HG03060 (cell line): ENCODE data around the gene LRRC1.
"Not testable (repeated sequence)": the region's sequence is repeated elsewhere in the genome, so short reads cannot be mapped to it uniquely, and the experiment has no call there.

ENCODE experiments used
- ATAC-seq: cut with Tn5 transposase; IDR thresholded peaks from one replicate; pipeline ENCODE4 v1.9.1; 2021; ENCODE audit warnings: low read depth, moderate number of reproducible peaks; ENCODE audit not compliant: unreplicated experiment

The LRRC1 gene

DNA sequence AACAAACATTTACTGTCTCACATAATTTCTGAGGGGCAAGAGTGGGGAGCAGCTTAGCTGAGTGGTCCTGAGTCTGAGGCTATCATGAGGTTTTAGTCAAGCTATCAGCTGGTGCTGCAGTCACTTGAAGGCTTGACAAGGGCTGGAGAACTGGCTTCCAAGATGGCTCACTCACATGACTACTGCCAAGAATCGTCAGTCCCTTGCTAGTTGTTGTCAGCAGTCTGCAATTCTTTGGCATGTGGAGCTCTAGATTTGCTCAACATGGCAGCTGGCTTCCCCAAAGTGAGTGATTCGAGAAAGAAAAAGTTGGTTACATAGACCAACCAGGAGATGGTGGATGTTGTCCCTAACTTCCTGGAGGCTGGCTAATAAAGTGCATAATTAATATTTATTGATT lies 2.8 kb upstream of the LRRC1 start:
- no peak for ATAC-seq

DNA sequence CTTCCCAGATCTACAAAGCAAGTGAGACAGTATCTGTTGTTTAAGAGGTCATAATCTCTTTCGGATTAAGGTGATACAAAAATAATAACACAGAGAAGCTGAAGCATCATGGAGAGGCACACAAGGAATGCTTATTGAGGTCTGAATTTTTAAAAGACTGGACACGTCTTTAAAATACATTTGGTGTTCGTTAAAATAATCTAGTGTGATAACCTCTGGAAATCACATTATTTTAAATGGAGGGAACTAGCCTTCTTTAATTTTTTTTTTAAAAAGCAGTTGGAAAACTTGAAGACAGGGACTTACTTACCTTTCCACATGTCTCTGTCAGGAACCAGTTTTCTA lies 1.9 kb upstream of the LRRC1 start:
- no peak for ATAC-seq

DNA sequence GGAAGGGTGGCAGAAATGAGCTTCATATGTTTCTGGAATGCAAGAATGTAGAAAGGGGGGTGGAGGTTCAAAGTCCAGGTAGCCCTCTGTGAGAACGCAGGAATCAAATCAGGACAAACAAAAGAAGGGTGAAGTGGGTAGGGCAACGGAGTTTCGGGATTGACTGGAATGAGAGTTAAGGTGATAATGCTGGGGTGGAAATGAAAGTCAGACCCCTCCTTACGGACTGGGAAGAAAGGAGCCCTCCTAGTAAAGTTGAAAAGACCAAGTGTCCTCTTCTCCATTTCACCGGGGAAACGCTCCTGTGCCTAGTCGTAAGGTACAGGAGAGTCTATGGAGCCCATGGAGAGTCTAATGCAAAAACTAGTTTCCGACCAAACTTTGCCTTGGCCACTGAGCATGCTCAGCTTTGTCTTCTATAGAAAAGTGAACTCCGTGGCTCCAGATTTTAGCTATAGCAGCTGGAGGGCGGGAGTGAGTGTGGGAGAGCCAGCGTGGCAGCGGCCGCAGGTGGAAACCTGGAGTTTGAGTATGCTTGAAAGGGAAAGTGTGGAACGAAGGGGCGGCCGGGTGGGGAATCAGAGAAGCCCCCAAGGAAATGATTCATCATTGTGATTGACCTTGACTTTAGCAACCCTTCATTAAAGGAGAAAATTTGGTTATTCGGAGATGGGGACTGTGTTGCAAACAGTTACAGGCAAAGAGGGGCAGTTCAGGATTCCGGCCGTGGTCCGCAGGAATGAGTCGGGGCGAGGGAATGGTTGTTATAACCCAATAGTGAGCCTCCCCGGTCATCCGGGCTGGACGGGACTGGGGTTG lies 1.3 kb upstream of the LRRC1 start:
- ATAC-seq, result peak; percentile 25

- ATAC-seq, result peak; percentile 39
Observed at GRCh38 chr6:53794137-53794719, 577 bp upstream of the LRRC1 start.

DNA sequence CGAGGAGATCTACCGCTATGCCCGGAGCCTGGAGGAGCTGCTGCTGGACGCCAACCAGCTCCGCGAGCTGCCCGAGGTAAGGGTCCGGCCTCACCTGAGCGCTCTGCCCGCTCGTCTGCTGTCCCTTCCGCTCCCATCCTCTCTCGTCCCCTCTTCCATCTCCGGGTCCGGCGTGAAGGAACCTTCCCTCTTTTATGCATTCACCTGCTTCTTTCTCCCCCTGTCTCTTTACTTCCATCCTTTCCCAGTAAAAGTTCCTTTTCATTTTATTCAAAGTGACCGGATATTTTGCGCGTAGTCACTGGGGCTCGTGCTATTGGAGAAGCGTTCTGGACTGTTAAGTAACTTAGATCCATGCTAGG lies 516 bp downstream of the LRRC1 start:
- ATAC-seq, result no peak

DNA sequence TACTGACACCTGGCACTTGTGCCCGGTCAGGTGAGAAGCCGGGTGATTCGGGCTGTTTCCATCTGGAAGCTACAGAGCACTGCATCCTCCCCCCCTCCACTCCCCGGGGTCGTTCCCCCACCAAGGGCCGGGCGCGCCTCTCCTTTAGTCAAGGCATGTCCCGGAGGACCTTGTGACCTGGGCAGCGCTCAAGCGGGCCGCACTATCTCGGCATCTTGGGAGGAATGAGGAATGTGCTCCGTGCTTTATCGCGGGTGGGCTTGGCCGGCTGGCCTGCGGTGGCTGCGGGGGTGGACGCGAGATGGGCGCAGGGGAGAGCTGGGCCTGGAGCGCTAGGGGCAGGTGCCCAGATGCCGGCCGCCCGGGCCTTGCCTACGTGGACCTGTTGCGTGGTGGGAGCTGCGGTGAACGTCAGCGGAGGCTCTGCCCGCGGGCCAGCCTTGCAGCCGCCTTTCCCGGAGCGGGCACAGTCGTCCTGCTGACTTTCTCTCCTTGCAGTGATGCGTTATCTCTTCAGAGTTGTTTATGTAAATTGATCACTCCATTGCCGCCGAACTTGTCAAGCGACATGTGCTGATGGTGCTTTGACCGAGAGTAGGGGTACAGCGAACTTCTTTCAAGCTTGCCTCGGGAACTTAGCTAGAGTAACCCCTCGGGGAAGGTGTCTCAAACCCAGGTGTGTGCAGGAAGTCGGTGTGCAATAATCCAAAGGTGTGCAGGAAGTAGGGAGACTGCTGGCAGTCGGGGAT lies 1.1 kb downstream of the LRRC1 start:
- no peak for ATAC-seq

GRCh38 chr6:53796451-53796780 lies 1.6 kb downstream of the LRRC1 start:
- ATAC-seq, result no peak

- no peak for ATAC-seq
Observed at GRCh38 chr6:53796791-53797190, 2.0 kb downstream of the LRRC1 start.

GRCh38 chr6:53797304-53797703 lies 2.5 kb downstream of the LRRC1 start:
- ATAC-seq, result no peak

- ATAC-seq, result no peak
Observed at GRCh38 chr6:53799340-53799739, 4.5 kb downstream of the LRRC1 start.

GRCh38 chr6:53801022-53801421 lies 6.2 kb downstream of the LRRC1 start:
- ATAC-seq, result no peak

- no peak for ATAC-seq
Observed at GRCh38 chr6:53802582-53802981, 7.8 kb downstream of the LRRC1 start.

DNA sequence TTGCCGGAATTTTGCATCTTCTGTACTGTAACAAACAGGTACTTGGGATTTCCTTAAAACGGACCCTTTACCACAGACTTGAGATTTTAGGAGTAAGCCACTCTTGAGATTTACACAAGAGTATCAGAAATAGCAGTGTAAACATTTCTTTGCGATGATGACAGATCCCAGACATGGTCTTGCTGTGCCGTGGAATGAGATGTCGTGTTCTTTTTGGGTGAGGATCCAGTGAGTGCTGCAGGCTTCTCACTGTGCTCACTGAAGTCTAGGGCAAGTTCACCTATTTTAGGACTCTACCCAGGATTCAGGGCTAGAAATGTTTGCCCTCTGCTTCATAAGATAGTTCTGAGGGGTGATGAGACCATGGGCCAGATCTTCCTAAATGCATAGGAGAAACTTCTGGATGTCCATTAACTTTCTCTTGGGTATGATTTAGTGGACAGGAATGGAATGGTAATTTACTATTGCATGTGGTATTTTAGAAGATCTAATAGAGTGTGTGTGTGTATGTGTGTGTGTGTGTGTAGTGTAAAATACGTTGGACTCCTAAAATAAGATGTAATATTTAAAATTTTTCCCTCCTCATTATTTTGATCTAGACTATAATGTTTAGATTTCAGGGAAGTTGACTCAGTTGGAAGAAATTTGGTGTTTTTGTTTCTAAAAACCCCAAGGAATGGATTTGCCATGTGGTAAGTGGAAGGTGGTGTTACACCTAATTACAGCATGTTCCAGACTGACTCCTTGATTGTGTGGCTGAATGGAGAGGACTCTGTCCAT lies 8.5 kb downstream of the LRRC1 start:
- ATAC-seq, result no peak

DNA sequence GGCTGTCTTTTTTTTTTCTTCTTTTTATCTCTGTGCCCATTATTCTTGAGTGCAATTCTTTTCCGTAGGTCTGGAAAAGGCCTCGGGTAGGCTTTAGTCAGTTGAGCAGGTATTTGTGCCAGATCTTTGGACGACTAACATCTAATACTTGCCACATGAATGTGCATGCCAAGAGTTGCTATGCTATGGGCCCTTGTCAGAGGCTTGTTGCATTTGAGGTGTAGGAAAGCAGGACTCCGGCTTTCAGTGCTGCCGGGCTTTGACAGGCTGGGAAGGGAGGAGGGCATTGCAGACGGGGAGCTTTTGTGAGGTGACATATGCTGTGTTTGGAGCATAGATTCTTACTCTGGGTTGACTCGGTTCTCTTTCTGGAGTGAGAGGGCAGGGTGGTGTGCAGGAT lies 10.2 kb downstream of the LRRC1 start:
- no peak for ATAC-seq

DNA sequence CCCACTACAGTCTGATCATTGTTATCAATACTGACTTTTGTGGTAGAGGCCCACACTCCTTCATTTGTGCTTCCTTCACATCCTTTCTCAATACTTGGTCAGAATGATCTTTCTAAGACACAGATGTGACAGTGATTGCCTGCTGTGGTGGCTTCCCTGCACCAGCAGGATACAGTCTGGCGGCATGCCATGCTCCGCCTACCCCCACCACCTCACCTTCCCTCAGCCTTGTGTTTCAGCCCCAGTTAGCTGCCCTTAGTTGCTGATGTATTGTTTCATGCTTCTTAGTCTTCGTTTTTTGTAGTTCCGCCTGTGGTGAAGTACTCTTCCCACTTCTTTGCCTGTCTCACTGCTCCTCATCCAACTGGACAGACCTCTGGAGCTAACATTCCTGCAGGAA lies 10.9 kb downstream of the LRRC1 start:
- ATAC-seq, result no peak

DNA sequence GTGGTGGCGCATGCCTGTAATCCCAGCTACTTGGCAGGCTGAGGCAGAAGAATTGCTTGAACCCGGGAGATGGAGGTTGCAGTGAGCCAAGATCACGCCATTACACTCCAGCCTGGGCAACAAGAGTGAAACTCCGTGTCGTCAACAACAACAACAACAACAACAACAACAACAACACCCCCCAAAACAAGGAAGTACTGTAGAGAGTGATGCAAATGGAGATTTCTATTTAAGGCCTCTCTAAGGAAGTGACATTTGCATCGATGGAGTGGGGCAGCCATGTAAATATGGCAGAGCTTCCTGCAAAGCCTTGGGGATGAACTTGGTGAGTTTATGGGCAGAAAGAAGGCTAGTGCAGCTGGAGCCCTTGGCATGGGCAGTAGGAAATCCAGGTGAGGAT lies 12.8 kb downstream of the LRRC1 start:
- not testable (repeated sequence) for ATAC-seq

DNA sequence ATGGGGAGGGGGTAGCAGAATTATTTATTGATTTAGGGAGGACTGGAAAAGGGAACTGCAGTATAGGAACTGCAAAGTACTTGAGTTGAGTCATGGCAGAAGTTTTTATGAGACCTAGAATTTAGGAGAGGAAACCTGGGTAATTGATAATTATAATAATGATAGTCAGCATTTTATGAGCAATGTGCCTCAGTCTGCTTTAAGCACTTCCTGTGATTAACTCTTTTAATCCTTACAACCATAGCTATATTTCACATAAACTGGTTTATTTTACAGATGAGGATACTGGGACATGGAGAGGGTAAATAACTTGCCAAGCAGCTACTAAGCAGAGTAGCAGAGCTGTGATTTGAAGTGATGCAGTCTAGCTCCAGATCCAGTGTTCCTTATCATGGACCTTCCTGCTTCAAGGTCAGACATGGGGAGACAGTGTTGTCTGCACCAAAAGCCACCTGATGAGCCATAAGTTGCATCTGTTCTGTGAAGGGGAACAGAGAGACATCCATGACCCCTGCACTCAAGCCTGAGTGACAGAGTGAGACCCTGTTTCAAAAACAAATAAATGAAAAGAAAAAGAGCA lies 13.6 kb downstream of the LRRC1 start:
- no peak for ATAC-seq

DNA sequence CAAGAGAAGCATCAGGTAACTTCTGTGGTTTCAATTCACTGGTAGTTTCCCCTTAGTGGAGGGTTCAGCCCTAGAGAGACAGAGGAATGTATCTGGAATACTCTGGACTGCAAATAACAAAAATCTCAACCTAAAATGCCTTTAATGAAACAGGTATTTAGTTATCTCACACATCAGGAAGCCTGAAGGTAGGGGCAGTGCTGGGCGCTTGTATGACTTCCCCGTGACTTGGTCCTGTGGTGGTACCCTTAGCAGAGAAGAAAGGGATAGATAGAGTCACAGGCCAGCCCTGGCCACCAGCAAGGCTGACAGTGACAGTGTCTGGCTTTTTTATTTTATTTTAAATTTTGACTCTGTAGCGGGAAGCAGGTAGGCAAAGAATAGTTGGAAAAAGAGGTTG lies 14.9 kb downstream of the LRRC1 start:
- no peak for ATAC-seq

DNA sequence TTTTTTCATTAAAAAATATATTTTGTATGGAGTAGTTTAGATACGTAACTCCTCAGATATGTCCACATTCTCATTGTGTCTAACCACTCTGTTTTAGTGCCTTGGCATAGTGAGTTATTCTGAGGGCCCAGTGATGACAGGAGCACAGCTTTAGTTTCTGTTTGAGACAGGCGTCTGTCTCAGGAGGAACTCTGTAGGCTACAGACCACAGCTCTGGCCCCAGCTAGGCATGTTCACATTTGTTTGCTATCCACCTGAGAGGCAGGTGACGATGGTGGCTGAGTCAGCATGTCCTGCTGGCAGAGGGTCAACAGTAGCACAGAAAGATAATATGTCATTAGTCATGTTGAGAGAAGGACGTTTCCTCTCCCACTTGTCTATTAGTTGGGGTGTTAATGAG lies 16.3 kb downstream of the LRRC1 start:
- peak; percentile 91 for ATAC-seq

- ATAC-seq, result no peak
Observed at GRCh38 chr6:53811746-53812145, 16.9 kb downstream of the LRRC1 start.

- no peak for ATAC-seq
Observed at GRCh38 chr6:53813096-53813495, 18.3 kb downstream of the LRRC1 start.
